ENCODE measurements around the gene LHX4. TPM values are rescaled to one million over a fixed set of nuclear protein-coding genes. Genes with fewer than 3 reads are reported as not detected.
A peak's percentile ranks its signal among the peaks of the same experiment; 100 is the strongest.

The LHX4 gene
- total and polyA plus RNA-seq, 2 of the 8 experiments (the other 6 are each of a cell fraction or from before 2014, with no cell fraction given): 0.85 to 4.9 TPM

DNA sequence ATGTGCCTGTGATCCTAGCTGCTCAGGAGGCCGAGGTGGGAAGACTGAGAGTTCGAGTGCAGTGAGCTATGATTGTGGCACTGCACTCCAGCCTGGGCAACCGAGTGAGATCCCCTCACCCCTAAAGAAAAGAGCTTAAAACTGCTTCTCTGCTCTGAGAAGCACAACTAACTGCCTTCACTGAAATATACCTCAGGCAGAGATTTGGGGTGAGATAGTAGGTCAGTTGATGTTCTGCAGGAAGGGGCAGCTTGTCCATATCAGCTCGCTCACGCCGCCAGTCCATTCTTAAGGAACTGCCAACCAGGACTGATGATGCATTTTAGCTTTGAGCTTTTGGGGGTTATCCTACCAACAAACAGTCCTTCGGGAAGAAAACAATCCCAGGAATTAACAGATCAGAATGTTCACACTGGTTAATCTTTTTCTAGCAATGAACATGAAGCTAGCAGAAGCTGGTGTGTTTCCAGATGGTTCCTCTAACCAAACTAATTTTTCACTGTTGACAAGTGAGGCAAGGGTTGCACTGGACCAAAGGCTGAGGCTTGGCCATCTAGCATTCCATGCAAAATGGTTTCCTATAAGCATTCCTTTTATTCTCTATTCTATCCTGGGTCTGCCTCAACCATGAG lies 31.6 kb downstream of the LHX4 start:
- Histone ChIP-seq H3K27me3 (replicated peaks in 1 of 4; ENCODE audit: control insufficient read depth in 3 of 4, extremely low read depth in 1 of 4, insufficient read depth in 3 of 4, low read length in 3 of 4) (no peaks in the 10 kb centered on the region; a peak in 1 of 7 replicates), H3K14ac (ENCODE audit: insufficient read length) (no peak overlapping the region), H2BK20ac (ENCODE audit: low read length) (0 out of 2 replicates have a peak overlapping the region, but pooled peaks have one; percentile 1), H3K79me1 (ENCODE audit: low read depth, low read length) (no peaks in the 10 kb centered on the region), H3K23me2 (ENCODE audit: low read depth, low read length) (no peaks in the 10 kb centered on the region), H3K56ac (replicated peaks; ENCODE audit: insufficient read length, low read depth, low read length) (no peak overlapping the region), H2AK5ac (ENCODE audit: low read depth, low read length) (no peak overlapping the region), H3K36me3 (ENCODE audit: control insufficient read depth in 2 of 4, insufficient read depth in 4 of 4, low read length in 3 of 4) (no peaks in the 10 kb centered on the region; a peak in 1 of 8 replicates), H2BK15ac (ENCODE audit: low read length) (no peak overlapping the region), H3K27ac (ENCODE audit: low read depth, low read length) (no peak overlapping the region), H2AFZ (ENCODE audit: low read length) (no peak overlapping the region), H3K23ac (ENCODE audit: insufficient read length) (no peak overlapping the region), H4K20me1 (replicated peaks in 1 of 2; ENCODE audit: control insufficient read depth in 1 of 2, insufficient read depth in 2 of 2, low read length in 2 of 2) (no peaks in the 10 kb centered on the region), H3K4ac (replicated peaks; ENCODE audit: insufficient read length, low read depth, low read length) (no peak overlapping the region), H3K4me1 (replicated peaks in 1 of 4; ENCODE audit: control insufficient read depth in 3 of 4, insufficient read depth in 4 of 4, low read length in 3 of 4) (peaks cover 0 to 13% (median 3%) of the 10 kb centered on the region in 4 experiments; a peak in 5 of 7 replicates), H4K91ac (replicated peaks; ENCODE audit: insufficient read length, low read length) (no peak overlapping the region), H2BK5ac (ENCODE audit: low read depth, low read length) (no peak overlapping the region), H4K5ac (ENCODE audit: insufficient read length, low read depth, low read length) (no peak overlapping the region), H4K8ac (ENCODE audit: extremely low read depth, insufficient read depth, low read length) (no peak overlapping the region), H3K4me2 (ENCODE audit: insufficient read depth in 1 of 2, low read depth in 2 of 2, low read length in 2 of 2) (no peak overlapping the region), H3K18ac (ENCODE audit: extremely low read depth, low read length) (no peak overlapping the region), H3K9ac (replicated peaks in 1 of 4; ENCODE audit: extremely low read depth in 1 of 4, low read depth in 3 of 4, low read length in 3 of 4) (no peak overlapping the region), H2BK120ac (replicated peaks; ENCODE audit: low read depth, low read length) (no peak overlapping the region), H3K9me3 (ENCODE audit: insufficient read depth in 2 of 2, low read depth in 1 of 2, low read length in 1 of 2) (no peaks in the 10 kb centered on the region), H3K4me3 (ENCODE audit: extremely low read depth in 1 of 4, insufficient read depth in 2 of 4, low read depth in 3 of 4, low read length in 4 of 4) (no peak overlapping the region), H3K79me2 (ENCODE audit: control insufficient read depth in 1 of 2, insufficient read depth in 2 of 2, low read length in 2 of 2) (no peaks in the 10 kb centered on the region), H2BK12ac (ENCODE audit: low read depth, low read length) (no peak overlapping the region)
- ChIA-PET CTCF (ENCODE audit: partially characterized antibody) (interaction anchor here (0.6 to 17.1 kb wide), 16 partner anchors 9 to 221 kb away, joined by 3 to 244 read pairs (median 4); no protein-coding TSS in a partner anchor), POLR2A (ENCODE audit: partially characterized antibody) (interaction anchor here (0.8 to 1.4 kb wide), 3 partner anchors 14 to 92 kb away, joined by 4 to 5 read pairs (median 5); partner anchors contain the start of gene LHX4)
- DNase-seq (ENCODE audit: low read depth in 1 of 2, low spot score in 2 of 2) (no peak), FAIRE-seq (no peak)
- 90% methylated on average over 7 of the region's 7 CpGs; no CpG with 5 or more reads in 1 of the 2 experiments for WGBS, 2 experiments (ENCODE audit: extremely low coverage in 1 of 2, insufficient coverage in 1 of 2, insufficient read length in 1 of 2, insufficient replicate concordance in 2 of 2, low coverage in 1 of 2, low lambda C conversion rate in 2 of 2, missing lambda C conversion rate in 1 of 2)
- TF ChIP-seq RXRA (IDR thresholded peaks at IDR 0.05; ENCODE audit: insufficient read depth, low read depth, low read length) (no peak), NRF1 (IDR thresholded peaks at IDR 0.05; ENCODE audit: low read depth, low read length) (no peak), ZNF274 (IDR thresholded peaks at IDR 0.05; ENCODE audit: borderline replicate concordance, extremely low read depth, low read length) (no peak), SUZ12 (IDR thresholded peaks at IDR 0.05; ENCODE audit: low read length) (no peak), NANOG (IDR thresholded peaks at IDR 0.05; ENCODE audit: insufficient read depth, low read depth, low read length, poor library complexity, severe bottlenecking) (no peak), ASH2L (IDR thresholded peaks at IDR 0.05; ENCODE audit: low read length) (no peak), MAFK (IDR thresholded peaks at IDR 0.05; ENCODE audit: low read depth, low read length) (no peak), EGR1 (IDR thresholded peaks at IDR 0.05; ENCODE audit: borderline replicate concordance, low read depth, low read length) (no peak)
- TF ChIP-seq, protein P1, sequence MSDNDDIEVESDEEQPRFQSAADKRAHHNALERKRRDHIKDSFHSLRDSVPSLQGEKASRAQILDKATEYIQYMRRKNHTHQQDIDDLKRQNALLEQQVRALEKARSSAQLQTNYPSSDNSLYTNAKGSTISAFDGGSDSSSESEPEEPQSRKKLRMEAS (IDR thresholded peaks at IDR 0.05): no peak

Data from H1 (cell line).